Smooth muscle cell (in vitro differentiated cells): Measurements from ENCODE around the gene DDX54. TPM values are rescaled to one million over a fixed set of nuclear protein-coding genes. Genes with fewer than 3 reads are reported as not detected.

ENCODE experiments used
- DNase-seq: peaks from one replicate; lab custom pipeline; 2025; ENCODE audit not compliant: unreplicated experiment; lab: John Stamatoyannopoulos, UW
- H2AFZ ChIP-seq: fragments of 200-600 bp; sonication (generic); 2 replicates; pipeline ENCODE4 v1.6.0; 2016; ENCODE audit warnings: antibody characterized with exemption, low read depth, mild to moderate bottlenecking
- H3F3A ChIP-seq: fragments of 200-600 bp; sonication (generic); 2 replicates; pipeline ENCODE4 v1.6.0; 2017; ENCODE audit warnings: antibody characterized with exemption, low read depth
- H3K27ac ChIP-seq: fragments of 200-600 bp; sonication (generic); 2 replicates; pipeline ENCODE4 v1.5.1; 2016; ENCODE audit warnings: low read depth, mild to moderate bottlenecking
- H3K27me3 ChIP-seq: fragments of 200-600 bp; sonication (generic); 2 replicates; pipeline ENCODE4 v1.6.1; 2016; ENCODE audit warnings: low read depth, mild to moderate bottlenecking
- H3K36me3 ChIP-seq: fragments of 200-600 bp; sonication (generic); 2 replicates; pipeline ENCODE4 v1.5.1; 2016; ENCODE audit warnings: low read depth
- H3K4me1 ChIP-seq: fragments of 200-600 bp; sonication (generic); 2 replicates; pipeline ENCODE4 v1.5.1; 2016; ENCODE audit warnings: low read depth
- H3K4me2 ChIP-seq: fragments of 200-600 bp; sonication (generic); 2 replicates; pipeline ENCODE4 v1.6.0; 2016; ENCODE audit warnings: mild to moderate bottlenecking
- H3K4me3 ChIP-seq: fragments of 200-600 bp; sonication (generic); 2 replicates; pipeline ENCODE4 v1.5.1; 2016; ENCODE audit warnings: mild to moderate bottlenecking
- H3K79me2 ChIP-seq: fragments of 200-600 bp; sonication (generic); 2 replicates; pipeline ENCODE4 v1.6.0; 2016; ENCODE audit warnings: low read depth, mild to moderate bottlenecking
- H3K9ac ChIP-seq: fragments of 200-600 bp; sonication (generic); 2 replicates; pipeline ENCODE4 v1.6.0; 2016; ENCODE audit warnings: low read depth
- H3K9me3 ChIP-seq: fragments of 200-600 bp; sonication (generic); replicated peaks from 2 replicates; pipeline ENCODE4 v1.5.1; 2016; ENCODE audit warnings: low read depth
- H4K20me1 ChIP-seq: fragments of 200-600 bp; sonication (generic); 2 replicates; pipeline ENCODE4 v1.6.0; 2016; ENCODE audit warnings: low read depth
- WGBS: methylation state at CpG from one replicate; pipeline ENCODE4 v1.1.7; 2016; ENCODE audit warnings: low lambda C conversion rate; 5-methylcytosine and 5-hydroxymethylcytosine counted together
- polyA plus RNA-seq: library from polyadenylated mRNA; unstranded; fragments of >200 nt; fragmentation: Nextera tagmentation; extraction: Ambion mirVana; gene quantifications from 2 replicates; pipeline ENCODE4 v1.2.1, GENCODE V29; 2016
- total RNA-seq: library from RNA; depleted of rRNA; stranded (reverse); fragments of >200 nt; gene quantifications from 2 replicates; pipeline ENCODE4 v1.2.3, GENCODE V29; 2014
- TF ChIP-seq, protein P1 (sequence below): fragments of 200-600 bp; sonication (generic); IDR thresholded peaks from 2 replicates; pipeline ENCODE4 v1.5.1; 2017; ENCODE audit warnings: borderline replicate concordance, mild to moderate bottlenecking, antibody characterized with exemption; ENCODE audit not compliant: insufficient read depth, poor library complexity, severe bottlenecking

DDX54 gene
- total and polyA plus RNA-seq, 2 experiments from 2014 or later: 19.3 to 28.3 TPM

DNA sequence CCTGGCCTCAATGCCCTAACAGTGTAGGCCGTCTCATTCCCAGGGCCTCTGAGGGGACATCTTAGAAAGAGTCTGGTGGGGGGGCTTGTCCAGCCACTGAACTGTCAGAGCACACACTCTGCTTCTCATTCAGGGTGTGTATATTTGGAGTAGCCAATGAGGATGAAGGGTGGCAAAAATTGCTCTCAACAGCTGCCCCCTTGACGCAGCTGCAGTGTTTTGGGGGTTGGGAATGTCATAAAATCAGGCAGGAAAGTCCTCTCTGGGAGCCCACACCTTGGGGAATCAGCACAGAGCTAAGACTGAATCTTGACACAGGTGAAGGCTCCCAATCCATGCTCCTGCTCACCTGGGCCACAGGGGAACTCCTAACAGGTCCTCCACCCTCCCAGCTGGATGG, 51.2 kb downstream of the DDX54 start:
- Histone ChIP-seq H3K27me3 (peaks cover 16% of the 10 kb centered on the region), H3K79me2 (no peaks in the 10 kb centered on the region), H2AFZ (no peak overlapping the region), H3K36me3 (no peaks in the 10 kb centered on the region), H3K4me3 (no peak overlapping the region), H3K4me2 (no peak overlapping the region), H3K27ac (no peak overlapping the region), H4K20me1 (no peaks in the 10 kb centered on the region), H3K9ac (no peak overlapping the region), H3K4me1 (no peaks in the 10 kb centered on the region), H3K9me3 (no peaks in the 10 kb centered on the region), H3F3A (no peaks in the 10 kb centered on the region)
- no peak for DNase-seq
- TF ChIP-seq, protein P1, sequence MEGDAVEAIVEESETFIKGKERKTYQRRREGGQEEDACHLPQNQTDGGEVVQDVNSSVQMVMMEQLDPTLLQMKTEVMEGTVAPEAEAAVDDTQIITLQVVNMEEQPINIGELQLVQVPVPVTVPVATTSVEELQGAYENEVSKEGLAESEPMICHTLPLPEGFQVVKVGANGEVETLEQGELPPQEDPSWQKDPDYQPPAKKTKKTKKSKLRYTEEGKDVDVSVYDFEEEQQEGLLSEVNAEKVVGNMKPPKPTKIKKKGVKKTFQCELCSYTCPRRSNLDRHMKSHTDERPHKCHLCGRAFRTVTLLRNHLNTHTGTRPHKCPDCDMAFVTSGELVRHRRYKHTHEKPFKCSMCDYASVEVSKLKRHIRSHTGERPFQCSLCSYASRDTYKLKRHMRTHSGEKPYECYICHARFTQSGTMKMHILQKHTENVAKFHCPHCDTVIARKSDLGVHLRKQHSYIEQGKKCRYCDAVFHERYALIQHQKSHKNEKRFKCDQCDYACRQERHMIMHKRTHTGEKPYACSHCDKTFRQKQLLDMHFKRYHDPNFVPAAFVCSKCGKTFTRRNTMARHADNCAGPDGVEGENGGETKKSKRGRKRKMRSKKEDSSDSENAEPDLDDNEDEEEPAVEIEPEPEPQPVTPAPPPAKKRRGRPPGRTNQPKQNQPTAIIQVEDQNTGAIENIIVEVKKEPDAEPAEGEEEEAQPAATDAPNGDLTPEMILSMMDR: no peak
- WGBS: 83% methylated on average over 2 of the region's 2 CpGs

DNA sequence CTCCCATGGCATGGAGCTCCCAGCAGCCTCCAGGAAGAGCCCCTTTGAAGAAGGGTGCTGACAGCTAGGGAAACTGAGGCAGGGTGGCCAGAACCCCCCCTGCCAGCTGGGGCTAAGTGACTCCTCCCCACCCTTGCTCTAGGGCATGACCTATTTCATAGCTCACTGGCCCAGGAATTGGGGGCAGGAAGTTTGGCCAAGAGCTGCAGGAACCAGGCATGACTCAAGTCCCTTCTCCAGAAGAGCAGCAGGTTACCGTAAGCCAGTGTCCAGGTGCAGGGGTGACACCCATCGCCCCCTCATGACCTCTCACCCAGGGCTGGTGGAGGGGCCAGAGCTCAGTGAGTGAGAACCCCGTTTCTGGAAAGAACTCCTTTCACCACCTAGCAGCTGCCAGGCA, 51.6 kb downstream of the DDX54 start:
- H3K4me3 ChIP-seq: no peak overlapping the region
- no peaks in the 10 kb centered on the region for H3K9me3 ChIP-seq
- peaks cover 16% of the 10 kb centered on the region for H3K27me3 ChIP-seq
- H3K36me3 ChIP-seq: no peaks in the 10 kb centered on the region
- H3K27ac ChIP-seq: no peak overlapping the region
- H3K4me2 ChIP-seq: no peak overlapping the region
- WGBS: 85% methylated on average over 3 of the region's 3 CpGs
- no peaks in the 10 kb centered on the region for H3K4me1 ChIP-seq
- H3K9ac ChIP-seq: no peak overlapping the region
- TF ChIP-seq, protein P1: no peak
- H3F3A ChIP-seq: no peaks in the 10 kb centered on the region
- DNase-seq: no peak
- no peaks in the 10 kb centered on the region for H4K20me1 ChIP-seq
- H2AFZ ChIP-seq: no peak overlapping the region
- no peaks in the 10 kb centered on the region for H3K79me2 ChIP-seq

DNA sequence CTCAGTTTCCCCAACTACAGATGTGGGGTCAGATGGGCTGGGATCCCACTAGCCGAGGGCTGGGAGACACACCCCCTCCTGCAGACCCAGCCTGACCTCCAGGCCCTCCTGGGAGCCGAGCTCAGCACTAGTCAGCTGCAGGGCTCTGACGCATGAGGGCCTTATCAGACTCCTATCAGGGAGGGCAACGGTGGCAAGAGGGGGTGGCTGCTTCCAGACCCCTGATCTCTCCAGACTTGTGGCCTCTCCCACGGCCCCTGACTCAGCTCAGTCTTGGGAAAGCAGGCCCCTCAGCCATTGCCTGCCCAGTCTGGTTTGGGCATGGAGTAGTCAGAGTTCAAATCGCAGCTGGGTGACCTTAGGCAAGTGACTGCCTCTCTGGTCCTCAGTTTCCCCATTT, 52.2 kb downstream of the DDX54 start:
- TF ChIP-seq, protein P1: no peak
- Histone ChIP-seq H3K9ac (no peak overlapping the region), H4K20me1 (no peaks in the 10 kb centered on the region), H3K4me3 (no peak overlapping the region), H3K36me3 (no peaks in the 10 kb centered on the region), H3K4me2 (no peak overlapping the region), H3K4me1 (no peaks in the 10 kb centered on the region), H3K27me3 (peaks cover 16% of the 10 kb centered on the region), H3F3A (no peaks in the 10 kb centered on the region), H2AFZ (no peak overlapping the region), H3K79me2 (no peaks in the 10 kb centered on the region), H3K9me3 (no peaks in the 10 kb centered on the region), H3K27ac (no peak overlapping the region)
- no peak for DNase-seq
- WGBS: 41% methylated on average over 6 of the region's 6 CpGs

DNA sequence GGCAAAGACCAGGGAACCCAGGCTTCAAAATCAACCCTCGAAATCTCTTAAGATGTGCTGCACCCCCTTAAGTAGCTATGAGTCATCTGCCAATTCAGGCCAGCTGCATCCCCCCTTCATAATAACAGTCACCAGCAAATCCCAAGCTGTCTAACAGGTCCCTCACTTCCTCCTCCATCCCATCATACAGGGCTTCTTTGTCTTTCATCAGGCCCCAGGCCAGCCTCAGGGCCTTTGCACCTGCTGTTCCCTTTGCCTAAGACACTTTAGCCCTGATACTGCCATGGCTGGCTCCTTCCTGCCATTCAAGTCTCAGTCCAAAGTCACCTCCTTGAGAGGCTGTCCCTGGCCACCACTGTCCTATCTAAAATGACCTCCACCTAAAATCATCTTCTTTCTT, 53.7 kb downstream of the DDX54 start:
- WGBS: 67% methylated on average over 1 of the region's 1 CpG
- no peak for DNase-seq
- H4K20me1 ChIP-seq: no peaks in the 10 kb centered on the region
- H3K79me2 ChIP-seq: no peaks in the 10 kb centered on the region
- TF ChIP-seq, protein P1: no peak
- H2AFZ ChIP-seq: no peak overlapping the region
- H3K4me3 ChIP-seq: no peak overlapping the region
- no peak overlapping the region for H3K27ac ChIP-seq
- H3K27me3 ChIP-seq: peaks cover 15% of the 10 kb centered on the region
- H3K9ac ChIP-seq: no peak overlapping the region
- H3K9me3 ChIP-seq: no peaks in the 10 kb centered on the region
- H3K4me1 ChIP-seq: no peaks in the 10 kb centered on the region
- H3F3A ChIP-seq: no peaks in the 10 kb centered on the region
- no peaks in the 10 kb centered on the region for H3K36me3 ChIP-seq
- no peak overlapping the region for H3K4me2 ChIP-seq
